ENCODE data around the gene NAV2.
A peak's percentile ranks its signal among the peaks of the same experiment; 100 is the strongest.

Gene NAV2

DNA sequence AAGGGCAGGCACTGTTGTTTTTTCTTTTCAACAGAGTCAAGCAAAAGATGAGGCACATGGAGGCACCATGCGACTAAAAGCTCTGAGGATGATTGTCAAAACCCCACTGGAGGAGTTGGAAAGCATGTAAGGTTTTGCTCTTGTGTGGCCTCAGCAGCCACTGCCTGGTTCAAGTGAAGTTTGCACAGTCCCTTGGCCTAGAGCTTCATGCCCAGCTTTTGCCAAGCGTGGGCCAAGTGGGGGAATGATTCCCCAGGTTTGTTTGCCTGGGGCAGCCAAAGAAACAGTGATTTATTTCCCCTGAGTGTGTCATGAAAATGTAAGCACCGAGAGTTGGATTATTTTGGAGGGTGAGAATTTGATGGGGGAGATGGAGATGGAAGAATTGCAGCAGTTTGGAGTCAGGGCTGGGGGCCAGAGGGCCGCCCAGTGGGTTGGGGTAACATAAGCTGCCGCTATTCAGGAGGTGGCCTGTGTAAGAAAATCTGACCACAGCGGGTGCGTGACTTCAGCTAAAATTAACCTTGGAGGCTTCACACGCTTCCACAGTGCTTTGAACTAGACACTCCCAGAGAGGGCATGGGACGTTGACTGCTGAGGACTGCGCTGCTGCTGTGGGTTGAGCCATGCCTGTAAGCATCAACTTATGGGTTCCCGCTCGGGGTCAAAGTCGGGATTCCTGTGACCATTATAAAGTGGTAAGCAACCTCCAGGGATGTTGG lies 100.7 kb downstream of the NAV2 start:
- no peak overlapping the region for H3K27ac ChIP-seq (ENCODE audit: low read depth, low read length)
- H3K9ac ChIP-seq (ENCODE audit: low read length) = no peak overlapping the region
- no peaks in the 10 kb centered on the region for H3K27me3 ChIP-seq (ENCODE audit: control insufficient read depth, insufficient read depth, low read length)
- H3K4me1 ChIP-seq (ENCODE audit: control insufficient read depth, insufficient read depth, low read length) = peaks cover 61% of the 10 kb centered on the region
- H3K36me3 ChIP-seq (ENCODE audit: control insufficient read depth, insufficient read depth, low read length) = no peaks in the 10 kb centered on the region
- no peak overlapping the region for H3K4me3 ChIP-seq (ENCODE audit: low read depth, low read length)
- H3K9me3 ChIP-seq (ENCODE audit: control insufficient read depth, insufficient read depth, low read depth, low read length) = no peaks in the 10 kb centered on the region

DNA sequence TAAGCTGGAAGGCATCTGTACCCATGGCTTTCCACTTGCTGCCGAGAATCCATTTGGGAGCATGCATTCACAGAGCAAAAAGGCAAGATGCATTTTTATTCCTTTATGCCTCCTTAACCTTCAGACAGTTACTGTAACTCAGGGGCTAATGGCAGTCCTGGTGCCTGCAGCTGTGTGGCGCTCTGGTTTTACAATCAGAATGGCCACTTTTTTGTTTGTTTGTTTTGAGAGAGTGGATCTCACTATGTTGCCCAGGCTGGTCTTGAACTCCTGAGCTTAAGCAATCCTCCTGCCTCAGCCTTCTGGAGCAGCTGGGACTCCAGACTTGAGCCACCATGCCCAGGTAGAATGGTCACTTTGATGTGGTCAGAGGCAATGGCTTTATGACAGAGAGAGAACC lies 101.8 kb downstream of the NAV2 start:
- H3K4me1 ChIP-seq (ENCODE audit: control insufficient read depth, insufficient read depth, low read length) = peaks cover 65% of the 10 kb centered on the region
- H3K4me3 ChIP-seq (ENCODE audit: low read depth, low read length) = no peak overlapping the region
- no peak overlapping the region for H3K9ac ChIP-seq (ENCODE audit: low read length)
- H3K27ac ChIP-seq (ENCODE audit: low read depth, low read length) = no peak overlapping the region
- H3K27me3 ChIP-seq (ENCODE audit: control insufficient read depth, insufficient read depth, low read length) = no peaks in the 10 kb centered on the region
- H3K36me3 ChIP-seq (ENCODE audit: control insufficient read depth, insufficient read depth, low read length) = no peaks in the 10 kb centered on the region
- no peaks in the 10 kb centered on the region for H3K9me3 ChIP-seq (ENCODE audit: control insufficient read depth, insufficient read depth, low read depth, low read length)

DNA sequence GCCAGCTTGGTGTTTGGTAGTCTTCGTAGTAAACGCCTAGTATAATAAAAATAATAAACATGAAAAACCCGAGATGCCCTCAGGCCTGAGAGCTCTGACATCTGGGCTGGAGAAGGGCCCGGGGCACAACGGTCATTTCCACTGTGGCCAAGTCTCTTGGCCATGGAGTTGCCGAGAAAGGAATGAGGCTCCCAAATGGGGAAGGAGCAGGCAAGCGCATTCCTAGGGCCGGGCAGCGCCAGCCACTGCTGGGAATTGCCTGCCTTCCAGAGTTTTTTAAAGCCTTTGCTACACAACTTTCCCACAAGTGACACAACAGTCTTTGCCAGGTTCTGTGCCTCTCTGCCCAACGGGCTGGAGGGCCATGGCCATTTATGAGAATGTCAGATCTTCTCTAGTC lies 103.4 kb downstream of the NAV2 start:
- H3K9ac ChIP-seq (ENCODE audit: low read length) = peak overlapping the region; percentile 41
- H3K27ac ChIP-seq (ENCODE audit: low read depth, low read length) = peak overlapping the region; percentile 98
- 0 out of 2 replicates have a peak overlapping the region, but pooled peaks have one; percentile 9 for H3K4me3 ChIP-seq (ENCODE audit: low read depth, low read length)
- no peaks in the 10 kb centered on the region for H3K27me3 ChIP-seq (ENCODE audit: control insufficient read depth, insufficient read depth, low read length)
- no peaks in the 10 kb centered on the region for H3K36me3 ChIP-seq (ENCODE audit: control insufficient read depth, insufficient read depth, low read length)
- H3K9me3 ChIP-seq (ENCODE audit: control insufficient read depth, insufficient read depth, low read depth, low read length) = no peaks in the 10 kb centered on the region
- H3K4me1 ChIP-seq (ENCODE audit: control insufficient read depth, insufficient read depth, low read length) = peaks cover 70% of the 10 kb centered on the region

DNA sequence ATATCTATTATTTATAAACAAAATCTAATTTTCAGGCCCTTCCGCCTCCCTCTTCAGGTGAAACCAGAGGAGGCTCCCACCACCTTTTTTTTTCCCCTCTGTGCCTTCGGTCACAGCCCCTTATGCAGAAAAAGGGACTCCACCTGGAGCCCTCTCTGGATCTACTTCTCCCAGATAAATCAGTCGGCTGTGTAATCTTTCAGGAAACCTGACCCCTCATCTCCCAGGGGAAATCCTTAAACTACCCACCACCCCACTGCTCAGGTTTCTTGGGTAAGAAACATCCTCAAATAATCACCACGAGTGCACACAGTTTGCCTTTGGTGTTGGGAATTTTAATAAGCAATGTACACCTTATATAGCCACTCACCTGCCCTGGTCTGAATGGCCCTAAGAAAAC lies 104.2 kb downstream of the NAV2 start:
- no peaks in the 10 kb centered on the region for H3K9me3 ChIP-seq (ENCODE audit: control insufficient read depth, insufficient read depth, low read depth, low read length)
- peak overlapping the region; percentile 98 for H3K27ac ChIP-seq (ENCODE audit: low read depth, low read length)

DNA sequence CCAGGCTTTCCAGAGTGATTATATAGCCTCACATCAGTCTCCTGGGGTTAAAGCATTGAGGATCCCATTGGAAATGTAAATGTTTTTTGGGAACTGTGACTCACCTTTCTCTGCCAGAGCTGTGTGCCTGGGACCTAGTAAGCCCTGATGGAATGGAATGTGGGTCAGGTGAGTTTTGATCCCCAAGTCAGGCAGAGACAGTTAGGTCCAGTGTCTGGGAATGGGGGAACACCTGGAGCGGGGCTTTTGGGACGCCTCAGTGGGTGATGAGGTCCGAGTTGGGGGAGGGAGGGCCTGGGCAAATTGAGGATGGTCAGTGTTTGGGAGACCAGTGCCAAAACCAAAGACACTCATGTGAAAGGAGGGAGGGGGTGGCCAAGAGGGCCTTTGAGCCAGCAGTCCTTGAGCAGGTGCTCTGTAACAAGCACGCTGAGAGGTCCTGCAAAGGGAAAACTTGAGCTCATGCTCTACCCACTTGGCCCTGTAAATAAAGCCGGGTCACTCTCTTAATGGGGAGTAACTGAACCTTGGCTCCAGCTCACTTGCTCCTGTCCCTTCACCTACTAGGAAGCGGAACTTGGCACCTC lies 104.7 kb downstream of the NAV2 start:
- Histone ChIP-seq H3K27ac (ENCODE audit: low read depth, low read length) (peak overlapping the region; percentile 98), H3K9ac (ENCODE audit: low read length) (peak overlapping the region; percentile 84), H3K27me3 (ENCODE audit: control insufficient read depth, insufficient read depth, low read length) (no peaks in the 10 kb centered on the region), H3K9me3 (ENCODE audit: control insufficient read depth, insufficient read depth, low read depth, low read length) (no peaks in the 10 kb centered on the region), H3K4me1 (ENCODE audit: control insufficient read depth, insufficient read depth, low read length) (peaks cover 64% of the 10 kb centered on the region), H3K4me3 (ENCODE audit: low read depth, low read length) (peak overlapping the region; percentile 47), H3K36me3 (ENCODE audit: control insufficient read depth, insufficient read depth, low read length) (no peaks in the 10 kb centered on the region)

More for the DNA sequence above, 104.2 kb downstream of the NAV2 start:
- peak overlapping the region; percentile 52 for H3K9ac ChIP-seq (ENCODE audit: low read length)
- no peaks in the 10 kb centered on the region for H3K27me3 ChIP-seq (ENCODE audit: control insufficient read depth, insufficient read depth, low read length)
- peak overlapping the region; percentile 47 for H3K4me3 ChIP-seq (ENCODE audit: low read depth, low read length)
- peaks cover 63% of the 10 kb centered on the region for H3K4me1 ChIP-seq (ENCODE audit: control insufficient read depth, insufficient read depth, low read length)
- no peaks in the 10 kb centered on the region for H3K36me3 ChIP-seq (ENCODE audit: control insufficient read depth, insufficient read depth, low read length)

DNA sequence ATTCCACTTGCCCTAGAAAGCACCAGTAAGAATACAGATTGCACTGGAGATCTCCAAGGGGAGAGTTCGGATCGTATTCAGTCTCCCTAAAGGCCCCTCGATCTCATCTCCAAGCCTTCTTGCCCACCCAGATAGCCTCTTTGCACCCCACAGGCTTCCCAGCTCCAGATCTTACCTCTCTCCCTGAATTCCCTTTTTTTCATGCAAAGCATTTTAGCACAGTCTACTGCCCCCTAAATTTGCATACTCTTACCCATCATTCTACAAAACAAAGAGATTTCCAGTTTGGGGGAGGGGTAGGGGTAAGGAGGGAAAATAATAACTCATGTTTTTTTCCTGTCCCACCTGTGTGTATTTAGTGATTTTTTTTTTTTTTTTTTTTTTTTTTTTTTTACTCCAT lies 105.2 kb downstream of the NAV2 start:
- Histone ChIP-seq H3K27ac (ENCODE audit: low read depth, low read length) (peak overlapping the region; percentile 98), H3K27me3 (ENCODE audit: control insufficient read depth, insufficient read depth, low read length) (no peaks in the 10 kb centered on the region), H3K9ac (ENCODE audit: low read length) (peak overlapping the region; percentile 84), H3K4me1 (ENCODE audit: control insufficient read depth, insufficient read depth, low read length) (peaks cover 69% of the 10 kb centered on the region), H3K9me3 (ENCODE audit: control insufficient read depth, insufficient read depth, low read depth, low read length) (no peaks in the 10 kb centered on the region), H3K36me3 (ENCODE audit: control insufficient read depth, insufficient read depth, low read length) (no peaks in the 10 kb centered on the region), H3K4me3 (ENCODE audit: low read depth, low read length) (peak overlapping the region; percentile 47)

DNA sequence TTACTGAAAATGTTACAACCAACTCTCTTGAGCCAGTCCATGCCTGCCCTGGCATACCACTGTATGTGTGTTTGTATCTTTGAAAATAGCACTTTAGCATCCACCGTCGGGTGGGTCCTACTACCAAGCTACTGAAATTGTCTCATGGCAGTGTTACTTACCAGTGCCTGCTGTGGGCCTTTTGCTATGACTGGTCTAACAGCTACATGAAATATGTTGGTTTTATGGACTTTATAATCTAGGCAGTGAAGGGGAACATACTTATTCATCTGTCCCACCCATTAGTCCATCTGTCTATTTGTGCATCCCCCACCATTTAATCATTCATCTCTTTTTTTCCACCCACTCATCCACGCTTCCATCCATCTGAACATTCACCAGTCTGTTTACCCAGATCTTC lies 106.0 kb downstream of the NAV2 start:
- H3K36me3 ChIP-seq (ENCODE audit: control insufficient read depth, insufficient read depth, low read length) = no peaks in the 10 kb centered on the region
- no peaks in the 10 kb centered on the region for H3K27me3 ChIP-seq (ENCODE audit: control insufficient read depth, insufficient read depth, low read length)
- peak overlapping the region; percentile 30; the same call in 1 of the 2 replicates for H3K4me3 ChIP-seq (ENCODE audit: low read depth, low read length)
- H3K9me3 ChIP-seq (ENCODE audit: control insufficient read depth, insufficient read depth, low read depth, low read length) = no peaks in the 10 kb centered on the region
- H3K4me1 ChIP-seq (ENCODE audit: control insufficient read depth, insufficient read depth, low read length) = peaks cover 69% of the 10 kb centered on the region
- peak overlapping the region; percentile 74 for H3K27ac ChIP-seq (ENCODE audit: low read depth, low read length)
- H3K9ac ChIP-seq (ENCODE audit: low read length) = no peak overlapping the region

DNA sequence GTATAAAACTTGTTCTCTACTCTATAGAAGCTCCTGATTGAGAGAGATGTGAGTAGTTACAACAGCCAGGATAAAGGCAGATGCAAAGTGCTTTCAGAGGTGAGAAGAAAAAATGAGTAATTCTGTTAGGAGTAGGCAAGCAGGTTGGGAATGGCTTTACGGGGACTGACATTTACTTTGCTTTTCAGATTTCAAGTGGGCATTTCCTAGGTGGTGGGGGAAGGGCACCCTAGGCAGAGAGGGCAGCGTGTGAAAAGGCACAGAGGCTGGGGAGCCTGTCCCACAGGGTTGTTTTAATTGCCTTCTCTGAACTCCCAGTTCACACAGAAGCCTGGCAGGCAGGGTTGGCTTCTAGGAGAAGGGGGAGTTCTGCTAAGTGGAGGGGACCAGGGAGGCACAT lies 106.5 kb downstream of the NAV2 start:
- Histone ChIP-seq H3K36me3 (ENCODE audit: control insufficient read depth, insufficient read depth, low read length) (no peaks in the 10 kb centered on the region), H3K9ac (ENCODE audit: low read length) (peak overlapping the region; percentile 54), H3K27ac (ENCODE audit: low read depth, low read length) (peak overlapping the region; percentile 74), H3K4me3 (ENCODE audit: low read depth, low read length) (peak overlapping the region; percentile 30), H3K9me3 (ENCODE audit: control insufficient read depth, insufficient read depth, low read depth, low read length) (no peaks in the 10 kb centered on the region), H3K4me1 (ENCODE audit: control insufficient read depth, insufficient read depth, low read length) (peaks cover 64% of the 10 kb centered on the region), H3K27me3 (ENCODE audit: control insufficient read depth, insufficient read depth, low read length) (no peaks in the 10 kb centered on the region)

DNA sequence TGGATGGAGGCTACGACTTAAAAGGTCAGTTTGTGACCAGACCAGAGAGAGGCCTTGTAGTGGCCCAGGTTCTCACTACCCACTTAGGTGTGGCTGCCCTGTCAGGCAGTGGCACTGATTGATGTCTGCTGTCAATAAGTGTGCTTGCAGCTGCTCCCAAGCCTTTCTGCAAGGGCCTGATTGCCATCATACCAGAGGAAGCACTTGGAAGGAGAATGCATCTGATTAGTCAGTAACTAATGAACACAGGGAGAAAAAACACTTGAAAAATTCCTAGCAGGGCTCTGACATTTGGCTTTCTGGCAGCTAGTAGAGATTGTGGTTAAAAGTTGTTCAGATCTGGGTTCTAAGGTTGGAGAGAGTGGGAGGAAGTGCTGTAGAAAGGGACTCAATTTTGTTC lies 107.5 kb downstream of the NAV2 start:
- H3K4me3 ChIP-seq (ENCODE audit: low read depth, low read length) = no peak overlapping the region
- H3K9ac ChIP-seq (ENCODE audit: low read length) = no peak overlapping the region
- H3K27ac ChIP-seq (ENCODE audit: low read depth, low read length) = peak overlapping the region; percentile 1; the same call in 1 of the 2 replicates
- no peaks in the 10 kb centered on the region for H3K9me3 ChIP-seq (ENCODE audit: control insufficient read depth, insufficient read depth, low read depth, low read length)
- no peaks in the 10 kb centered on the region for H3K36me3 ChIP-seq (ENCODE audit: control insufficient read depth, insufficient read depth, low read length)
- no peaks in the 10 kb centered on the region for H3K27me3 ChIP-seq (ENCODE audit: control insufficient read depth, insufficient read depth, low read length)
- peaks cover 54% of the 10 kb centered on the region for H3K4me1 ChIP-seq (ENCODE audit: control insufficient read depth, insufficient read depth, low read length)

DNA sequence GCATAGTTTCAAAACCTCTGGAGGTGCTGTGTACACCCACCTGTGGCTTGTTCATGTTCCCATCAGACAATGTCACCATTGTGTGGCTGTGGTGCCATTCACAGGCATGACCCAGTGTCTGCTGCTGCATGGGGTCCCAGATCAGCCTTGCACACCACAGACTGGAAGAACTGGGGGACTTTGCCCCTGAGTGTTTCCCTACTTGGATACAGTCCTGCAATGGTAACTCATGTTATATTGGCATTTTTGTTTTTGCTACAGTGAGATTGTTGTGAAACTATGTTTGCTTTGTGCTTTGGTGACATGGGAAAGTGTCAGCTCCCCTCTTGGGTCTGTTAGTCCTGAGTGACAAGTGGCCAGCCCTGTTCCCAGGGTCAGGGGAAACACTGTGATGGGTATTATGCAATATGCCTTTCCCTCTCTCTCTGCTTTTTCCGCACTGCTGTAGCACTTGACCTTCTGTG lies 108.8 kb downstream of the NAV2 start:
- H3K27me3 ChIP-seq (ENCODE audit: control insufficient read depth, insufficient read depth, low read length) = no peaks in the 10 kb centered on the region
- no peak overlapping the region for H3K4me3 ChIP-seq (ENCODE audit: low read depth, low read length)
- peaks cover 52% of the 10 kb centered on the region for H3K4me1 ChIP-seq (ENCODE audit: control insufficient read depth, insufficient read depth, low read length)
- H3K9me3 ChIP-seq (ENCODE audit: control insufficient read depth, insufficient read depth, low read depth, low read length) = no peaks in the 10 kb centered on the region
- H3K27ac ChIP-seq (ENCODE audit: low read depth, low read length) = no peak overlapping the region
- H3K36me3 ChIP-seq (ENCODE audit: control insufficient read depth, insufficient read depth, low read length) = no peaks in the 10 kb centered on the region
- no peak overlapping the region for H3K9ac ChIP-seq (ENCODE audit: low read length)

DNA sequence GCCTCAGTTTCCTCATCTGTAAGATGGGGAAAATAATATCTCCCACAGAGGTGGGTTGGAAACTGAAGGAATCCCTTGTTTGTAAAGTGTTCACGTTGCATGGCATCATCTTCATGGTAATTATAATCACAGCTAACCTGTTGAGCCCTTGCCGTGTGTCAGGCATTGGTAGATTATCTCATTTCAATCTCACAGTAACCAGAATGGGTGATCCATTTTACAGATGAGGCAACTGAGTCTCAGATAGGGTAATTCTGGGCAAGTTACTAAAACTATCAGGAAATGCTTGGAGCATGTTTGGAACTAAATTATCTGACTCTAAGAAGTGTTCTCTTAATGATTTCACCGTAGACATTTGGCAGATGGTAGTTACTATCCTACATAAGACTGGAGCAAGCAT lies 109.4 kb downstream of the NAV2 start:
- Histone ChIP-seq H3K36me3 (ENCODE audit: control insufficient read depth, insufficient read depth, low read length) (no peaks in the 10 kb centered on the region), H3K27ac (ENCODE audit: low read depth, low read length) (no peak overlapping the region), H3K9ac (ENCODE audit: low read length) (no peak overlapping the region), H3K9me3 (ENCODE audit: control insufficient read depth, insufficient read depth, low read depth, low read length) (no peaks in the 10 kb centered on the region), H3K4me3 (ENCODE audit: low read depth, low read length) (no peak overlapping the region), H3K27me3 (ENCODE audit: control insufficient read depth, insufficient read depth, low read length) (no peaks in the 10 kb centered on the region), H3K4me1 (ENCODE audit: control insufficient read depth, insufficient read depth, low read length) (peaks cover 54% of the 10 kb centered on the region)

Data from HUES6 (cell line).